ENCODE measurements around the gene RIMBP2.

The RIMBP2 gene

DNA sequence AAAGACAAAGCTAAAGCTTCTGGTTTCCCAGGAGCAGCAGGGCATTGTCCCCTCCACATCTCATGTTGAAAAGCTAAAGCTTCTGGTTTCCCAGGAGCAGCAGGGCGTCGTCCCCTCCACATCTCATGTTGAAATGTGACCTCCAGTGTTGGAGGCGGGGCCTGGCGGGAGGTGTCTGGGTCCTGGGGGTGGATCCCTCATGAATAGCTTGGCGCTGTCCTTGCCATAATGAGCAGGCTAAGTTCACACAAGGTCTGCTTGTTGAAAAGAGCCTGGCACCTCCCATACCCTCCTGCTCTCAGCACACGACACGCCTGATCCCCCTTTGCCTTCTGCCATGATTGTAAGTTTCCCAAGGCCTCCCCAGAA is 254.7 kb downstream of the RIMBP2 start:
- H3K4me3 ChIP-seq (ENCODE audit: low read length): no peak overlapping the region
- no peaks in the 10 kb centered on the region for H3K9me3 ChIP-seq (ENCODE audit: control insufficient read depth, low read length)
- H3K27me3 ChIP-seq (replicated peaks; ENCODE audit: control insufficient read depth, insufficient read depth, low read length): no peaks in the 10 kb centered on the region
- H3K9ac ChIP-seq (ENCODE audit: low read length): no peak overlapping the region
- DNase-seq (ENCODE audit: low read depth): no peak
- no peaks in the 10 kb centered on the region for H3K36me3 ChIP-seq (ENCODE audit: control insufficient read depth, insufficient read depth, low read length, severe bottlenecking)
- no peaks in the 10 kb centered on the region for H3K4me1 ChIP-seq (ENCODE audit: control insufficient read depth, insufficient read depth, low read length)

DNA sequence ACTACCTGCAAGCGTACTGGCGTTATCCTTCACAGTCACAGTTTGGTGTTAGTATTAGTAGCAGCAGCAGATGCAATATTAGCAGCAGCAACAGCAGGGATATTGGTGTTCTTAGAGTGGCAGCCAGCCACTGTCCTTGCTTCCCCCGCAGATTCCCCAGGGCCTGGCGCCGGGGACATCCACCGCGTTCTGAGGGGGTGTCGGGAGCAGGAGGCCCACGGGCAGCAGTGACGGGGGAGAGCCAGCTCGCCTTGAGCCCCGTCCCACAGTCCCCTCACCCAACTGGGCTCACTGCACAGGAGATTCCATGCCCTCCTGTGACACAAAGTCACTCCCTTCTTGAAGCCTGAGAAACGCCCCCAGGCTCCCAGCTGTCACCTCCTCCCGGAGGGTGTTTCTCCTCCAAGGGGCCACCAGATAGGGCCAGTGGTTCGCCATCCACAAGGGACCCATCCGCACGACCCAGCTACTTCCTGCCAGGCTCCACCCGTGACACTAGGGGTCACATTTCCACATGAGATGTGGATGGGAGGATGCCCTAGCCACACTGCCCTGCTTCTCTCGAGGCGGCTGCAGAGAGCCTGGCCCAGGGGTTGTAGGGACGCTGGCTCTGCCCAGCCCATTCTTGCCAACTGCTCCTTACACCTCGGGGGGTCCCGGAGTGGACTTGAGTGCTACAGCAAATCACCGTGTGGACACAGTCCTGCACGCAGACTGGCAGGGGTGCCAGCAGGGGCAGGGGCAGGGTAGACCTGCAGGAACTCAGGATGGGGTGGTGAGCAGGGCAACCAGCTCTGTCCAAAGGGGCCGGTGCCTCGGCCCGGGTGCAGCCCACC is 255.3 kb downstream of the RIMBP2 start:
- Histone ChIP-seq H3K27me3 (replicated peaks; ENCODE audit: control insufficient read depth, insufficient read depth, low read length) (no peaks in the 10 kb centered on the region), H3K4me3 (ENCODE audit: low read length) (no peak overlapping the region), H3K36me3 (ENCODE audit: control insufficient read depth, insufficient read depth, low read length, severe bottlenecking) (no peaks in the 10 kb centered on the region), H3K9ac (ENCODE audit: low read length) (no peak overlapping the region), H3K4me1 (ENCODE audit: control insufficient read depth, insufficient read depth, low read length) (no peaks in the 10 kb centered on the region), H3K9me3 (ENCODE audit: control insufficient read depth, low read length) (no peaks in the 10 kb centered on the region)
- no peak for DNase-seq (ENCODE audit: low read depth)

DNA sequence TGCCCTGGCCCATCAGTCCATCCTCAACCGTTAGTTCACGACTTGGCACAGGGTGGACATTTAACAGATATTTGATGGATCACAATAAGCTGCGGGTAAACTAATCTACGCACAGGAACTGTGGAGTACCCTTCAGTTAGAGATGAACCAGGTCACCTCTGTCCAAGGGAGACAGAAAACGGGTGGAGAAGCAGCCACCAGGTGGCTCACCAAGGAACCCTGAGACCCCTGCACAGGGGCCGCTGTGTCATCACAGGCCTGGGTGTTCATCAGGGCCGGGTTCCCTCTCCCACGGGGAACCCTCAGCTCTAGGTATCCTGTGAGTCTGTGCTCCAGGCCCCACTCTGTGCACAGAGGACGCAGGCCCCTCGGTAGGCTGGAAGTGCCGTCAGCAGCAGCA is 256.2 kb downstream of the RIMBP2 start:
- no peak for DNase-seq (ENCODE audit: low read depth)
- Histone ChIP-seq H3K9me3 (ENCODE audit: control insufficient read depth, low read length) (no peaks in the 10 kb centered on the region), H3K4me3 (ENCODE audit: low read length) (no peak overlapping the region), H3K36me3 (ENCODE audit: control insufficient read depth, insufficient read depth, low read length, severe bottlenecking) (no peaks in the 10 kb centered on the region), H3K9ac (ENCODE audit: low read length) (no peak overlapping the region), H3K4me1 (ENCODE audit: control insufficient read depth, insufficient read depth, low read length) (no peaks in the 10 kb centered on the region), H3K27me3 (replicated peaks; ENCODE audit: control insufficient read depth, insufficient read depth, low read length) (no peaks in the 10 kb centered on the region)

DNA sequence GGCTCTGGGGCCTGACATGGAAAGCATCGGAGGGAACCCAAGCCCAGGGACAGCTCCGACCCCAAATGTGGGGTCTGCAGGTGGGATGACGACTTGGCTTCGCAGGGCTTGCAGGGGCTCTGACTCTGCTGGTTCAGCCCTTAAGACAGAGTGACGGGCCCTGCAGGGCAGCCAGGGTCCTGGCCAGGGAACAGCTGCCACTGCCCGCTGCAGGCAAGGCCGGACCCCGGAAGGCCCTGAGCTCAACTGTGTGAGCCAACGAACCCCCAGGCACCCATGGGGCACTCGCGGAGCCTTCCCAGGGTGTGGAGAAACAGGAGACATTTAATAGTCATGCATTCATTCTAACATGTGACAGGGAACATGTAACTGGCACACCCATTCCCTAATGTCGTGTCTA is 257.8 kb downstream of the RIMBP2 start:
- Histone ChIP-seq H3K27me3 (replicated peaks; ENCODE audit: control insufficient read depth, insufficient read depth, low read length) (no peaks in the 10 kb centered on the region), H3K36me3 (ENCODE audit: control insufficient read depth, insufficient read depth, low read length, severe bottlenecking) (no peaks in the 10 kb centered on the region), H3K9ac (ENCODE audit: low read length) (no peak overlapping the region), H3K9me3 (ENCODE audit: control insufficient read depth, low read length) (no peaks in the 10 kb centered on the region), H3K4me1 (ENCODE audit: control insufficient read depth, insufficient read depth, low read length) (no peaks in the 10 kb centered on the region), H3K4me3 (ENCODE audit: low read length) (no peak overlapping the region)
- no peak for DNase-seq (ENCODE audit: low read depth)

DNA sequence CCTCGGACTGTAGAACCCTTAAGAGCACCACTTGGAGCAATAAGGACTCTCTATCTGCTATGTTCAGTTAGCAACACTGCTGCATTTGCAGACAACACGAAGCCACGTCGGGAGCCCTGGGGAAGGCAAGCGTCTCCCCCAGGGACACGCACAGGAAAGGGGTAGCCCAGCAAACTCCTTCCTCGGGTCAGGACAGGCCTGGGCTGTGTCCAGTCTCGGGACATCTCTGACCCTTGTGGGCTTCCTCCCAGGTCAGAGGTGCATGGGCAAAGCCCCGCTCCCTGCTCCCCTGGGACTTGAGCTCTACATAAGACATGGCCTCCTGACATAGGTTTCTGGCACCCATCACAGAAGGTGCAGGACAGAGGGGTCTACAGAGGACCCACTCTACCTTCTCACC is 258.9 kb downstream of the RIMBP2 start:
- Histone ChIP-seq H3K36me3 (ENCODE audit: control insufficient read depth, insufficient read depth, low read length, severe bottlenecking) (no peaks in the 10 kb centered on the region), H3K9ac (ENCODE audit: low read length) (no peak overlapping the region), H3K4me3 (ENCODE audit: low read length) (no peak overlapping the region), H3K4me1 (ENCODE audit: control insufficient read depth, insufficient read depth, low read length) (no peaks in the 10 kb centered on the region), H3K9me3 (ENCODE audit: control insufficient read depth, low read length) (no peaks in the 10 kb centered on the region), H3K27me3 (replicated peaks; ENCODE audit: control insufficient read depth, insufficient read depth, low read length) (no peaks in the 10 kb centered on the region)
- DNase-seq (ENCODE audit: low read depth): no peak

DNA sequence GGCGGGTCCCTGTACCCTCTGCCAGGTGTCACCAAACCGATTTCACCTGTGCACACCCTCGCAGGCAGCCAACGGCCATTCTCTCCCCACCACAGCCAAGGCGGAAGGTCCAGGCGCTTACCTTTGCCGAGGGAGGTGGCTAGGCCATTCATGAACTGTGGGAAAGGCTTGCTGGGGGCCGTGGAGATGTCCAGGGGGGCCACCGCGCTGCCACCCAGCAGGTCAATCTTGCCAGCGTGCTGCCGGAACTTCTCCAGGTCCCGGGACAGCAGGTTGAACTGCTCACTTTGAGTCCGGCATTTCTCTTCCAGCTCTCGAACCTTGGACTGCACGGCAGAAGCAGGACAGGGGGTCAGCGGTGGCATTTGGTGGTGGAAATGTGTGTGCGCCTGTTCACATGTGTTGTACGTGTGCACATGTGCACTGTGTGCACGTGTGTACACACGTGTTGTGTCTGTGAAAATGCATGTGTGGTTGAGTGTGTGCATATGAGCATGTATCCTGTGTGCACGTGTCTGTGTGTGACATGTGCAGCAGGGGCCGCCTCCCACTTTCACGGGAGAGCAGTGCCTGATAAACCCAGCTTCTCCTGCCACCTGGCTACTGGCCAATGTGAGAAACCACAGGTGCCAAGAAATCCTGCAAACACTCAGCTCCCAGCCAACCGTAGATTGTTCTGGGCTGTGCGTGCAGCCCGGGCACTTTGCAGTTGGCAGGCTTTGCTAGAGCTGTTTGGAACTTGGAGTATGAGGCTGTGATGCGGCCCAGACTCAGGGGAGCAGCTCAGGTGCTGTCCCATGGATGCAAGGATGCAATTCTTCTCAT is 259.5 kb downstream of the RIMBP2 start:
- DNase-seq (ENCODE audit: low read depth): no peak
- H3K36me3 ChIP-seq (ENCODE audit: control insufficient read depth, insufficient read depth, low read length, severe bottlenecking): no peaks in the 10 kb centered on the region
- H3K27me3 ChIP-seq (replicated peaks; ENCODE audit: control insufficient read depth, insufficient read depth, low read length): no peaks in the 10 kb centered on the region
- no peaks in the 10 kb centered on the region for H3K9me3 ChIP-seq (ENCODE audit: control insufficient read depth, low read length)
- H3K4me1 ChIP-seq (ENCODE audit: control insufficient read depth, insufficient read depth, low read length): no peaks in the 10 kb centered on the region
- no peak overlapping the region for H3K4me3 ChIP-seq (ENCODE audit: low read length)
- no peak overlapping the region for H3K9ac ChIP-seq (ENCODE audit: low read length)

DNA sequence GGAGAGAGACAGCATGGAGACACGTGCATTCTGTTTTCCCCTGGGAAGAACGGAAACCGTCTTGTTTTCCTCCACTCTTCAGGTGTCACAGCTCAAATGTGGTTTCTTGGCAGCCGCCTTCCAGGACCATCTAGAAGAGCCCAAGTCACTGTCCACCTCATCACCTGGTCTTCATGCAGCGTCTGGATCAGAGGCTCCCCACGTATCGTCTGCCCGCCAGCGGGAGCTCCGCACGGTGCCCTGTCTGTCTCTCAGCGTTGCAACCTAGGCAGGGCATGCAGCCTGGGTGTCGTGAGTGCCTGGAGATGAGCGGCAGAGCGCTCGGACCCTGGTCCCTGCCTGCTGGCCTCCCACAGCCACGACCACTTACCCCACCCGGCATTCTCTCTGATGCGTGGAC is 260.9 kb downstream of the RIMBP2 start:
- no peaks in the 10 kb centered on the region for H3K4me1 ChIP-seq (ENCODE audit: control insufficient read depth, insufficient read depth, low read length)
- no peak for DNase-seq (ENCODE audit: low read depth)
- no peak overlapping the region for H3K4me3 ChIP-seq (ENCODE audit: low read length)
- no peaks in the 10 kb centered on the region for H3K9me3 ChIP-seq (ENCODE audit: control insufficient read depth, low read length)
- H3K27me3 ChIP-seq (replicated peaks; ENCODE audit: control insufficient read depth, insufficient read depth, low read length): no peaks in the 10 kb centered on the region
- H3K36me3 ChIP-seq (ENCODE audit: control insufficient read depth, insufficient read depth, low read length, severe bottlenecking): no peaks in the 10 kb centered on the region
- no peak overlapping the region for H3K9ac ChIP-seq (ENCODE audit: low read length)

DNA sequence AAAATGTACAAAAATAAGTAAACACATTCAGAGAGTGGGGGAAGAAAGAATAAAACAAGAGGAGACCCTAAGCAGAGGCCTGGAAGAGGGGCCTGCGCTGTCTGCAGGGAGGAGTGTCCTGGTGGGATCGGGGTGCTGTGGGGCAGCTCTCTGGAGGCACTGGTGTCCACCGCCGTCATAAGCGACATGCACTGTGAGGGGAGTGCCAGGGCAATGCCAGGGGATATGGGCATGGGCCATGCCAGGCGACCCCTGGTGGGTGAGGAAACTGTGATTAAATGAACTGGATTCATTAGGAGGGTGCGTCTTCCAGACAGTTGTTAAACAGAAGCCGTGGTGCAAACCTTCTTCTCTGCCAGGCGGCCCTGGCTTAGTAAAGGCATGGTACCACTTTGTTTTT is 261.8 kb downstream of the RIMBP2 start:
- DNase-seq (ENCODE audit: low read depth): no peak
- H3K9me3 ChIP-seq (ENCODE audit: control insufficient read depth, low read length): no peaks in the 10 kb centered on the region
- no peak overlapping the region for H3K4me3 ChIP-seq (ENCODE audit: low read length)
- H3K4me1 ChIP-seq (ENCODE audit: control insufficient read depth, insufficient read depth, low read length): no peaks in the 10 kb centered on the region
- no peaks in the 10 kb centered on the region for H3K36me3 ChIP-seq (ENCODE audit: control insufficient read depth, insufficient read depth, low read length, severe bottlenecking)
- H3K27me3 ChIP-seq (replicated peaks; ENCODE audit: control insufficient read depth, insufficient read depth, low read length): no peaks in the 10 kb centered on the region
- no peak overlapping the region for H3K9ac ChIP-seq (ENCODE audit: low read length)

DNA sequence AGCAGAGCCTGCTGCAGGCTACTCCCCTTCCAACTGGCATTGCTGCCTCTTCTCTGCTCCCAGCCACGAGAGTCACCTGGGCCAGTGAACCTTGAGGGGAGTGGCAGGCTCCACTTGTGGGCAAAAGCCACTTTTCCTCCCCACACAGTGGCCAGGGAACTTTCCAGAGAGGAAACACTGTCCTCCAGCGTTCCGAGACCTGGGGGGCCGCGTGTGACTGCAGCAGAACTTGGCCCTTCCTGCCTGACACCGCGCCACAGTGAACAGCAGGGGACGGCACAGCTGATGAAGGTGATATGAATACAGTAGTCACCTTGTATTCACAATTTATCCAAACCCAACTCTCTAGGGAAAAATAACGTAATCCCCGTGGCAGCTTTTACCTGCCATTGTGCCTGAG is 263.6 kb downstream of the RIMBP2 start:
- no peak overlapping the region for H3K9ac ChIP-seq (ENCODE audit: low read length)
- no peaks in the 10 kb centered on the region for H3K36me3 ChIP-seq (ENCODE audit: control insufficient read depth, insufficient read depth, low read length, severe bottlenecking)
- no peak for DNase-seq (ENCODE audit: low read depth)
- no peak overlapping the region for H3K4me3 ChIP-seq (ENCODE audit: low read length)
- H3K9me3 ChIP-seq (ENCODE audit: control insufficient read depth, low read length): no peaks in the 10 kb centered on the region
- H3K27me3 ChIP-seq (replicated peaks; ENCODE audit: control insufficient read depth, insufficient read depth, low read length): no peaks in the 10 kb centered on the region
- no peaks in the 10 kb centered on the region for H3K4me1 ChIP-seq (ENCODE audit: control insufficient read depth, insufficient read depth, low read length)

DNA sequence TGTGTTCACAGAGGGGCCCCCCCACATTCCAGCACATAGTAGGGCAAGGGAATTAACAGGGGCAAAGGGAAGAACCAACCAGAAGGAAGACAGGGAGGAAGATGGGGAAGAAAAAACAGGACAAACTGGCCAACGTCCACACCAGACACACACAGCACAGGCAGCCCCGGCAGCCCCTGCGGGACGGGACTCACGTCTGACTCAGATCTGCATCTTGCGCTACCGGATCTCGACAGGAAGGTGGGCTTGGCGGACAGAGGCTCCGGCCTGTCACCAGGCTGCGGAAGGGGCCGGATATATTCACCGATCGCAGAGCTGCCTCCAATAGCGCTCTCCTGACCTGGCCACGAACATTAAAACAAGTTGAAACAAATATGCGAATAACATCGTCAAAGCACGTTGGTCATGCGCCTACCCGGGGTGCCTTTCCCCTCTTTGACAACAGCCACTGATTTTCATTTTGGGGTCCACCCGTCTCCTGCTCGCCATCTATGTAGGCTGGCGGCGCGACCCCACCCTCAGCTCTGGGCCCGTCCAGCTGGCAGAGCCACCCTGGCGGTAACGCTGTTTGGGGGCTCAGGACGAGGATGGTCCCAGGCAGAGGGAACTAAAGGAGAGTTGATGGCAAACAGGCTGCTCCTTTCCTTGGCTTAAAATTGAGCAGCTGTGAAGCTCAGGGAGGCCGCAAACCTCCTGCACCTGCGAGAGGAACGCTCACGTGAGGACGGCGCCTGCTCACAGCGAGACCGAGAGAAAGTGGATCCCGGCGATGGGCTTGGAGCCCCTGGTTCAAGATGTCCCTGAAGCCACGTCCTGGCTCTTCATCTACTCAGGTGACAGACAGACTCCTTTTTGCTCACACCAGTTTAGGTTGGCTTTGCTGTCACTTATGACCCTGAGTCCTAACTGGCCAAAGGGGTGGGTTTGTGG is 264.8 kb downstream of the RIMBP2 start:
- Histone ChIP-seq H3K4me3 (ENCODE audit: low read length) (no peak overlapping the region), H3K9ac (ENCODE audit: low read length) (no peak overlapping the region), H3K27me3 (replicated peaks; ENCODE audit: control insufficient read depth, insufficient read depth, low read length) (no peaks in the 10 kb centered on the region), H3K36me3 (ENCODE audit: control insufficient read depth, insufficient read depth, low read length, severe bottlenecking) (no peaks in the 10 kb centered on the region), H3K4me1 (ENCODE audit: control insufficient read depth, insufficient read depth, low read length) (no peaks in the 10 kb centered on the region), H3K9me3 (ENCODE audit: control insufficient read depth, low read length) (no peaks in the 10 kb centered on the region)
- DNase-seq (ENCODE audit: low read depth): no peak

DNA sequence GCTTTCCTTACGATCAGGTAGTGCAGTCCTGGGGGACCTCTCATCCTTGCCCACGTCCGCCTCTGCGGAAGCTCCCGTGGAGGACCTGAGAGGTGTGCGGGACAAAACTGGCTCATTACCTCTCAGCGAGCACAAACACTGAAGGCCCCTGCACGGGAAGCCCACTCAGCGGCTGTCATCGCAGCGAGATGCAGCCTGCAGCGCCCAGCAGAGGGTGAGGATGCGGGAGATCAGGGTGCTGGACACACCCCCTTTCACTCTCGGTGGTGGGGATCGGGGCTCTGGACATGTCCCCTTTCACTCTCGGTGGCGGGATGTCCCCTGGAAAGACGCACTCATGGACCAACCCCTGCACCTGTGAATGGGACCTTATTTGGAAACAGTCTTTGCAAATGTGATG is 266.8 kb downstream of the RIMBP2 start:
- H3K9me3 ChIP-seq (ENCODE audit: control insufficient read depth, low read length): no peaks in the 10 kb centered on the region
- no peak for DNase-seq (ENCODE audit: low read depth)

More for the DNA sequence above, 266.8 kb downstream of the RIMBP2 start:
- Histone ChIP-seq H3K36me3 (ENCODE audit: control insufficient read depth, insufficient read depth, low read length, severe bottlenecking) (no peaks in the 10 kb centered on the region), H3K4me3 (ENCODE audit: low read length) (no peak overlapping the region), H3K9ac (ENCODE audit: low read length) (no peak overlapping the region), H3K27me3 (replicated peaks; ENCODE audit: control insufficient read depth, insufficient read depth, low read length) (no peaks in the 10 kb centered on the region), H3K4me1 (ENCODE audit: control insufficient read depth, insufficient read depth, low read length) (no peaks in the 10 kb centered on the region)

Data from adipocyte (in vitro differentiated cells).